Thymus (tissue), 11 donors: ENCODE measurements around the gene EPB41L2. TPM values are rescaled to one million over a fixed set of nuclear protein-coding genes. Genes with fewer than 3 reads are reported as not detected.

Experiments
- DNase-seq, 9 donors: peaks; one replicate each; pipeline ENCODE4 v3.0.0-alpha.2; 2013; ENCODE audit warnings: low spot score in 9 of 9, low read depth in 6 of 9, missing footprints in 1 of 9
- H3K27ac ChIP-seq, 2 donors: one replicate each; pipeline ENCODE4 v1.5.1; 2013; ENCODE audit warnings: control low read depth in 1 of 2, low read depth in 1 of 2, low read length in 1 of 2, mild to moderate bottlenecking in 1 of 2, moderate library complexity in 1 of 2
- H3K27me3 ChIP-seq, 2 donors: one replicate each; pipeline ENCODE4 v1.5.1; 2013; ENCODE audit warnings: low read length in 1 of 2; ENCODE audit not compliant: control insufficient read depth in 2 of 2, insufficient read depth in 1 of 2
- H3K36me3 ChIP-seq, 2 donors: one replicate each; pipeline ENCODE4 v1.5.1; 2013; ENCODE audit warnings: low read length in 1 of 2, mild to moderate bottlenecking in 1 of 2, moderate library complexity in 1 of 2; ENCODE audit not compliant: control insufficient read depth in 2 of 2, insufficient read depth in 2 of 2
- H3K4me1 ChIP-seq, 2 donors: one replicate each; pipeline ENCODE4 v1.5.1; 2013; ENCODE audit warnings: low read length in 2 of 2; ENCODE audit not compliant: control insufficient read depth in 2 of 2, insufficient read depth in 2 of 2
- H3K4me3 ChIP-seq, 2 donors: one replicate each; pipeline ENCODE4 v1.5.1; 2013; ENCODE audit warnings: low read length in 2 of 2, control low read depth in 1 of 2, mild to moderate bottlenecking in 1 of 2
- H3K9me3 ChIP-seq, 2 donors: one replicate each; pipeline ENCODE4 v1.5.1; 2013; ENCODE audit warnings: low read length in 1 of 2, mild to moderate bottlenecking in 1 of 2; ENCODE audit not compliant: control insufficient read depth in 2 of 2, insufficient read depth in 1 of 2
- WGBS: extraction: QIAGEN DNeasy Blood & Tissue Kit; methylation state at CpG from one replicate; pipeline ENCODE4 v1.1.7; 2013; 5-methylcytosine and 5-hydroxymethylcytosine counted together
- polyA plus RNA-seq: library from polyadenylated mRNA; stranded (reverse); fragments of 200-250 nt; gene quantifications from one replicate; pipeline ENCODE4 v1.2.3, GENCODE V29; 2013
- total RNA-seq: library from RNA; stranded (reverse); fragments of 120-200 nt; gene quantifications from one replicate; pipeline ENCODE4 v1.2.4, GENCODE V29; 2013
- donor health status: healthy.

The EPB41L2 gene
- total and polyA plus RNA-seq, 2 donors, result 19.1 to 22.4 TPM

DNA sequence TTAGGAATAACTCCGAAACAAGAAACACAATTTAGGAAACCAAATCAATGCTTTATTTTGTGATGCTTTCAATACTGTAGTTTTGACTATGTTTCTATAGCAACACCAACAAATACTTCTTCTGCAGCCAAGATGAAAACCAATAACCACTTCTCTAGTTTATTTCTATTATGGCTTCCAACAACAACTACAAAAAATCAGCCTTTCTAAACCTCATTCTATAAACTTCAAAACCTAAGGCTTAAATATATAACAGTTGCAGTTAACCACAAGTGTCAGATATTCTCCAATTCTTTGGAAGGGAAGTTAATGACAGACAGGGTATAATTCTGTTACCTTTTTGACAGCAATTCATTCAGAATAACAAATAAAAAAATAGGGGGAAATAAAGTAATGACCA, 80.9 kb downstream of the EPB41L2 start:
- H3K4me1 ChIP-seq, result peaks cover 4 to 9% of the 10 kb centered on the region in 2 donors
- WGBS, result 90% methylated on average over 1 of the region's 1 CpG

DNA sequence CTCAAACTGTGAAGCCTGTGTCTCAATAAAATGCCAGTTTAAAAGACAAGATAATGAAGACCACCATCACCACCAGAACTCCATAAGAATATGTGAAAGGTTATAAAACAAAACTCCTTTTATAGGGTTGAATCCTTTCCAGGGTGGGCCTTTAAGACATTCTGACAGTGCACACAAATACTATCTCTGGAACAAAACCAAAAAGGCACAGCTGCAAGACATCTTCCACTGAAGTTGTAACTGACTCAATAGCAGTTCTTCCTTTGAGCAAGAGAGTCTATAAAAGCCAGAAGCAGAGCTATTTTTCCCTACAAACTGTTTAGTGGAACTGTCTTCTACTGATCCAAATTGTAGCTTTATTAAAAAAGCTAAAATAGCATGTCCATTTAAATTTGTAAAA, 81.6 kb downstream of the EPB41L2 start:
- H3K4me3 ChIP-seq, result no peak overlapping the region
- peak overlapping the region; percentile 26 to 56 for H3K27ac ChIP-seq
- peaks cover 5 to 7% of the 10 kb centered on the region in 2 donors for H3K9me3 ChIP-seq
- DNase-seq, result peak in 4 of 9 donors; percentile 9 to 52 (median 18)
- no peaks in the 10 kb centered on the region for H3K36me3 ChIP-seq
- H3K27me3 ChIP-seq, result no peaks in the 10 kb centered on the region
- H3K4me1 ChIP-seq, result peaks cover 4 to 11% of the 10 kb centered on the region in 2 donors

More for the DNA sequence above, 80.9 kb downstream of the EPB41L2 start:
- no peaks in the 10 kb centered on the region for H3K27me3 ChIP-seq
- H3K27ac ChIP-seq, result no peak overlapping the region
- no peak for DNase-seq
- H3K4me3 ChIP-seq, result no peak overlapping the region
- no peaks in the 10 kb centered on the region for H3K36me3 ChIP-seq
- peaks cover 5 to 7% of the 10 kb centered on the region in 2 donors for H3K9me3 ChIP-seq

DNA sequence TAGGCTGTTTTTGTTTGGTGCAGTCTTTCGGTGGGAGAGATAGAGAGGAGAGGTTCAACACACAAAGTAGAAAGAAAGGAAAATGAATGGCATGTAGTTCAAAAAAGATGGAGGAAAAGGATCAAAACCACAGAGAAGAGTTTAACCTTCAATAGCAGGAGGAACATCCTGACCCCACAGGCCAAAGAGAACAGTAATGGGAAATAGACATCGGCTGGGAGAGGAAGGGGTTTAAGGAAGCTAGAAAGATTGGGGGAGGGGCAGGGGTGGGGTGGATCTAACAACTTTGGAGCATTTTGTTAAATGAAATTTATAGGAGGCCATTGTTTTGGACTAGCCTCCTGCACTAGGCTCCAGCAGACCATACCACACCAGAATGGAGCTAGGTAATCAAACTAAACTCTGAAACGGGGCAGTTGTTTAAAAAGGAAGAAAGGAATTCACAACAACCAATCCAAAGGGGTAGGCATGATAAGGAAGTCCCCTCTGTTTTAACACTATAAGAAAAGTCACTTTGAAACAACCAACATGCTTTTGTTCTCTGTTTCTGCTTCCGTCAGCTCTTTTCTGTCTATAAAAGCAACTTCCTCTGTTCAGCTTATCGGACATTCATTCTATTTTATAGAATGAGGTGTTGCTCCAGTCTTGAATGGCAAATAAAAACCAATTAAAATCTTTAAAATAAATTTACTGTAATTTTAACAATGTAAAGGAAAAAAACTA, 82.6 kb downstream of the EPB41L2 start:
- Histone ChIP-seq H3K9me3 (peaks cover 5 to 7% of the 10 kb centered on the region in 2 donors), H3K4me1 (peaks cover 4 to 11% of the 10 kb centered on the region in 2 donors), H3K27me3 (no peaks in the 10 kb centered on the region), H3K36me3 (no peaks in the 10 kb centered on the region), H3K4me3 (no peak overlapping the region), H3K27ac (peak overlapping the region in 1 of 2 donors; percentile 56)
- whole genome bisulfite sequencing, result 59% methylated on average over 5 of the region's 5 CpGs
- peak in 3 of 9 donors; percentile 9 to 48 (median 18) for DNase-seq

DNA sequence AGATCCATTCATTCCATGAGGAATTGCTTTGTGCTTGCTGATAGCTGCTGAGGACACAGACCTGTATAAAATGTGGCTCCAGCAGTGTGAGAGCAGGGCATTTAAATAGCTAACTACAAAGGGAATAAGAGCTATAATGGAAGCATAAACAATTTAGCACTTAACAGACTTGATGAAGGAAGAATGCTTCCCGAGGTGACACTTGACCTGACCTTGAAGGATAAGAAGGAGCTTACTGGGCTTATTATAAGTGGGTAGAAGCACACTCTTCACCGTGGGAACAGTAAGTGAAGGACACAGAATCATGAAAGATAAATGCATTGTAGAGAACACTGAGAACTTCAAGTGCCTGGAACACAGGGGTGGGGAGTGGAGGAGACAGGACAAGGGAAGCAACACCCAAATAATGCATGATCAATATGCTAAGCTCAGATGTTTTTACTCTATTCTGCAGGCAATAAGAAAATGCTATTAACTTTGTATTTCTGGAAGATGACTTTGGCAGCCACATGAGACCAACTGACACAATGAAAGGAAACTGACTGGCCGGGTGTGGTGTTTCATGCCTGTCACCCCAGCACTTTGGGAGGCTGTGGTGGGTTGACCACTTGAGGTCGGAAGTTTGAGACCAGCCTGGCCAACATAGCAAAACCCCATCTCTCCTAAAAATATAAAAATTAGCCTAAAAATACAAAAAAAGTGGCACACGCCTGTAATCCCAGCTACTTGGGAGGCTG, 84.2 kb downstream of the EPB41L2 start:
- DNase-seq, result no peak
- H3K9me3 ChIP-seq, result no peaks in the 10 kb centered on the region
- H3K36me3 ChIP-seq, result no peaks in the 10 kb centered on the region
- H3K4me1 ChIP-seq, result peaks cover 4 to 11% of the 10 kb centered on the region in 2 donors
- no peaks in the 10 kb centered on the region for H3K27me3 ChIP-seq
- no peak overlapping the region for H3K4me3 ChIP-seq
- 97% methylated on average over 5 of the region's 5 CpGs for WGBS
- H3K27ac ChIP-seq, result no peak overlapping the region

DNA sequence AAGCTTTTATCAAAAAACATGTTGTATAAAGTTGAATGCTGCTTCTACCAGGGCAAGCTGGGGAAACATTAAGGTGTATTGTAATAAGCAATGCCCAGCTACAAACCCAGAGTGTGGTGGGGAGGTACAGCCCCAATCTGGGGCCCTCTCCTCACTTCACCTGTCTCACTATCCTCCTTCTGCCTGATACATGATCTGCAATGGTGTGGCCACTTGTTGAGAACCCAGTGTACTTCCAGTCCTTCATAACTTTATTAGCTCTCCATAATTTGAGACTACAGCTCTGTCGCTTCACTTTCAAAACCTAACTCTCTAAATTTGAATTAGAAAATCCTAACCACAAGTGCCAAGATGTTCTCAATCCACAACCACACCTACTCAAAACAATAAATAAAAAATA, 84.9 kb downstream of the EPB41L2 start:
- no peaks in the 10 kb centered on the region for H3K9me3 ChIP-seq
- H3K27ac ChIP-seq, result no peak overlapping the region
- H3K4me1 ChIP-seq, result peaks cover 4 to 11% of the 10 kb centered on the region in 2 donors
- no peak overlapping the region for H3K4me3 ChIP-seq
- no peaks in the 10 kb centered on the region for H3K36me3 ChIP-seq
- 98% methylated on average over 1 of the region's 1 CpG for WGBS
- H3K27me3 ChIP-seq, result no peaks in the 10 kb centered on the region
- DNase-seq, result no peak

DNA sequence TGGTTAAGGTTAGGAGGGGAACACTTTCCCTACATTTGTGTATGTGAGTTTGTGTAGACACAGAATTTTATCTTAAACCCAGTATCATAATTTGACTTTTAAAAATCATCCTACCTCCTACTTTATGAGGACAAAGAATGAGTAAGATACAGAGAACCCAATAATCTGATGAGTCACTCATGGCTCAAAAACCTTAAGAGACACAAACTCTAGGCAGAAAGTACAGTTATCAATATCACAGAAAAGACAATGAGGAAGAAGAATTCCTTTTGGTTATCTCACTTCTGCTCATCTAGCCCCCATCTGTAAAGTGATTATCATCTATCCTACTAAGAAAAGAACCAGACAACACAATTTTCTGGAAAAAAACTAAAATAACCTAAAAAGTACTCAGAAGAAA, 87.7 kb downstream of the EPB41L2 start:
- no peak for DNase-seq
- Histone ChIP-seq H3K9me3 (no peaks in the 10 kb centered on the region), H3K4me1 (peaks cover 3 to 8% of the 10 kb centered on the region in 2 donors), H3K36me3 (no peaks in the 10 kb centered on the region), H3K4me3 (no peak overlapping the region), H3K27ac (no peak overlapping the region), H3K27me3 (no peaks in the 10 kb centered on the region)

DNA sequence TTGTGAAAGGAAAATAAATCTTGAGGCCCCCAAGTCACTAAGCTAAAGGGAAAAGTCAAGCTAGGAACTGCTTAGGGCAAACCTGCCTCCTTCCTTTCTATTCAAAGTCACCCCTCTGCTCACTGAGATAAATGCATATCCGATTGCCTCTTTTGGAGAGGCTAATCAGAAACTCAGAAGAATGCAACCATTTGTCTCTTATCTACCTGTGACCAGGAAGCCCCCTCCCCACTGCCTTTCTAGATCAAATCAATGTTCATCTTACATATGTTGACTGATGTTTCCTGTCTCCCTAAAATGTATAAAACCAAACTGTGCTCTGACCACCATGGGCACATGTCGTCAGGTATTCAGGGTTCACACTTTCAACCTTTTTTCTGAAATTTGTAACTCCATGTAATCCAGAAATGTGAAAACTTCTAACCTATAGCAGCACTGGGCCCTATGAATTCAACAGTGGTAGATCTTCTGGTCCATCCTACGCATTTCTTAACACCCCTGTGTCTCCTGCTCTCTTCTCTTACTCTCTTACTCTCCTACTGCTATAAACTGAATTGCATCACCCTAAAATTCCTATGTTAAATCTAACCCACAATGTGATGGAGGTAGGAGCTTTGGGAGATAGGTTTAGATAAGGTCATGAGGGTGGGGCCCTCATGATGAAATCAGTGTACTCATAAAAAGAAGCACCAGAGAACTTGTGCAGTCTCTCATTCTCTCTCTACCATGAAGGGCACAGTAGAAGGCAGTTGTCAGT, 89.3 kb downstream of the EPB41L2 start:
- WGBS, result 98% methylated on average over 3 of the region's 3 CpGs
- Histone ChIP-seq H3K27ac (no peak overlapping the region), H3K9me3 (no peaks in the 10 kb centered on the region), H3K4me3 (no peak overlapping the region), H3K4me1 (peaks cover 2 to 5% of the 10 kb centered on the region in 2 donors), H3K36me3 (no peaks in the 10 kb centered on the region), H3K27me3 (no peaks in the 10 kb centered on the region)
- no peak for DNase-seq

DNA sequence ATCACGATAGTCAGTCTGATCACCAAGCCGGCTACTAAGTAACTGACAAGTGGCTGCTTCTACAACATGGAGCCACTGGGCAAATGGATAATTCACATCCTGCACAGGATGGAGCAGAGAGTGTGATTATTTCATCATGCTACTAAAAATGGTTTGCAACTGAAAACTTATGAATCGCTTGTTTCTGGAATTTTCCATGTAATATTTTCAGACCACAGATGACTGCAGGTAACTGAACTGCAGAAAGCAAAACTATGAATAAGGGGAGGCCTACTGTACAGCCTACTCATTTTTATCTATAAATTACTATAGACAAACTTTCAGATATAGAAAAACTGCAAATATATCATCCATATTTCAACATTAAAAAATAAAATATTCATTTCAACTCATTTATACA, 91.5 kb downstream of the EPB41L2 start:
- Histone ChIP-seq H3K27ac (no peak overlapping the region), H3K4me1 (peaks cover 0 to 2% of the 10 kb centered on the region in 2 donors), H3K4me3 (no peak overlapping the region), H3K9me3 (no peaks in the 10 kb centered on the region), H3K36me3 (no peaks in the 10 kb centered on the region), H3K27me3 (no peaks in the 10 kb centered on the region)
- no peak for DNase-seq
- over 99% methylated on average over 3 of the region's 3 CpGs for WGBS
